B cell (primary cell): ENCODE measurements around the gene SAMD1. TPM values are rescaled to one million over a fixed set of nuclear protein-coding genes. Genes with fewer than 3 reads are reported as not detected.
A peak's percentile ranks its signal among the peaks of the same experiment; 100 is the strongest.
"Not testable (repeated sequence)": the region's sequence is repeated elsewhere in the genome, so short reads cannot be mapped to it uniquely, and the experiment has no call there.

Experiments
- ATAC-seq: fragments of 200-7000 bp; cut with Tn5 transposase; one replicate; pipeline ENCODE4 v1.10.0; 2021; ENCODE audit warnings: low read depth, mild to moderate bottlenecking, moderate number of reproducible peaks, moderate library complexity
- CTCF ChIA-PET: fragments of 350-600 bp; sonication (Branson Sonifier 250); formaldehyde crosslinking; loops from one replicate; lab custom pipeline; 2021; ENCODE audit warnings: antibody characterized with exemption, inconsistent platforms; lab: Charles Lee
- POLR2A ChIA-PET: fragments of 350-600 bp; sonication (Branson Sonifier 250); formaldehyde crosslinking; loops from one replicate; lab custom pipeline; 2021; ENCODE audit warnings: antibody characterized with exemption; lab: Charles Lee
- DNase-seq: peaks from one replicate; pipeline ENCODE4 v3.0.0; 2013
- H2AFZ ChIP-seq: 2 replicates; pipeline ENCODE4 v1.6.1; 2012; ENCODE audit warnings: mild to moderate bottlenecking, low read depth, low read length; ENCODE audit not compliant: insufficient read depth, poor library complexity, severe bottlenecking
- H3K27ac ChIP-seq, 2 donors: 1 replicate in 1 of 2; 2 replicates in 1 of 2; pipeline ENCODE4 v1.5.1; 2012 to 2013; ENCODE audit warnings: low read length in 2 of 2, mild to moderate bottlenecking in 2 of 2, moderate library complexity in 1 of 2
- H3K27me3 ChIP-seq, 4 experiments: fragments of 200-600 bp in 1 of 4; sonication (generic) in 1 of 4; replicated peaks in 1 of 4; 1 replicate in 2 of 4; 2 replicates in 2 of 4; pipeline versions ENCODE4 v1.6.1 to v1.7.0; 2013 to 2016; ENCODE audit warnings: low read length in 3 of 4, mild to moderate bottlenecking in 2 of 4, mixed read lengths in 1 of 4, moderate library complexity in 1 of 4; ENCODE audit not compliant: insufficient read depth in 4 of 4, control insufficient read depth in 3 of 4; ENCODE audit errors: control extremely low read depth in 1 of 4
- H3K36me3 ChIP-seq, 2 experiments: replicated peaks in 1 of 2; 1 replicate in 1 of 2; 2 replicates in 1 of 2; pipeline versions ENCODE4 v1.6.1 to v1.7.1; 2013; ENCODE audit warnings: low read length in 1 of 2; ENCODE audit not compliant: insufficient read depth in 2 of 2, control insufficient read depth in 1 of 2; ENCODE audit errors: control extremely low read depth in 1 of 2, extremely low read depth in 1 of 2
- H3K4me1 ChIP-seq, 2 donors: fragments of 200-600 bp in 1 of 2; sonication (generic) in 1 of 2; 1 replicate in 1 of 2; 2 replicates in 1 of 2; pipeline versions ENCODE4 v1.5.1 to v1.6.1; 2013 to 2017; ENCODE audit warnings: low read length in 2 of 2; ENCODE audit not compliant: control insufficient read depth in 2 of 2, insufficient read depth in 2 of 2
- H3K4me2 ChIP-seq: replicated peaks from 2 replicates; pipeline ENCODE3; 2012; ENCODE audit warnings: mild to moderate bottlenecking, low read depth, low read length; ENCODE audit not compliant: poor library complexity, severe bottlenecking
- H3K4me3 ChIP-seq, 5 experiments: fragments of 200-600 bp in 1 of 5; sonication (generic) in 1 of 5; 1 replicate in 3 of 5; 2 replicates in 2 of 5; pipeline versions ENCODE4 v1.5.1 to v1.7.0; 2011 to 2016; ENCODE audit warnings: low read length in 4 of 5, mild to moderate bottlenecking in 4 of 5, low read depth in 2 of 5, control low read depth in 1 of 5, moderate library complexity in 1 of 5; ENCODE audit not compliant: insufficient read depth in 1 of 5; ENCODE audit errors: control extremely low read depth in 1 of 5, extremely low read depth in 1 of 5
- H3K79me2 ChIP-seq: fragments of 200-600 bp; sonication (generic); one replicate; pipeline ENCODE4 v1.6.0; 2016; ENCODE audit warnings: low read length; ENCODE audit not compliant: control insufficient read depth, insufficient read depth
- H3K9ac ChIP-seq: fragments of 200-600 bp; sonication (generic); 2 replicates; pipeline ENCODE4 v1.6.1; 2017; ENCODE audit warnings: mild to moderate bottlenecking, low read length, moderate library complexity
- H3K9me3 ChIP-seq, 3 donors: one replicate each; pipeline versions ENCODE4 v1.6.1 to v1.7.1; 2013; ENCODE audit warnings: low read length in 2 of 3; ENCODE audit not compliant: control insufficient read depth in 2 of 3, insufficient read depth in 1 of 3; ENCODE audit errors: control extremely low read depth in 1 of 3
- H4K20me1 ChIP-seq: 2 replicates; pipeline ENCODE4 v1.6.0; 2012; ENCODE audit warnings: mild to moderate bottlenecking, low read length; ENCODE audit not compliant: insufficient read depth, control insufficient read depth, poor library complexity, severe bottlenecking
- H3K27ac Mint-ChIP-seq: one replicate; pipeline ENCODE4 v1.8.0; 2021; ENCODE audit warnings: mixed read lengths
- H3K27me3 Mint-ChIP-seq: one replicate; pipeline ENCODE4 v1.8.0; 2021; ENCODE audit warnings: mixed read lengths
- H3K4me1 Mint-ChIP-seq: one replicate; pipeline ENCODE4 v1.8.0; 2021; ENCODE audit warnings: mixed read lengths
- H3K4me3 Mint-ChIP-seq: one replicate; pipeline ENCODE4 v1.8.0; 2021; ENCODE audit warnings: mixed read lengths
- H3K9me3 Mint-ChIP-seq: one replicate; pipeline ENCODE4 v1.8.0; 2022; ENCODE audit warnings: mixed read lengths; ENCODE audit not compliant: insufficient read depth
- CTCF ChIP-seq: fragments of 200-600 bp; IDR thresholded peaks from one replicate; pipeline ENCODE4 v1.8.0; 2022; ENCODE audit warnings: antibody characterized with exemption, mild to moderate bottlenecking
- WGBS: methylation state at CpG from one replicate; pipeline ENCODE4 v1.1.5; 2013; ENCODE audit warnings: missing lambda C conversion rate; ENCODE audit not compliant: insufficient coverage; 5-methylcytosine and 5-hydroxymethylcytosine counted together
- intact Hi-C: fragments of 100-400 bp; cut with micrococcal nuclease; formaldehyde crosslinking; loops from one replicate; pipeline ENCODE4 v1.10.0; 2022
- polyA plus RNA-seq: library from polyadenylated mRNA; depleted of rRNA; stranded (reverse); fragments of >200 nt; gene quantifications from 2 replicates; pipeline ENCODE4 v1.2.3, GENCODE V29; 2012
- total RNA-seq, 2 donors: library from RNA; stranded (reverse); fragments of 120-200 nt in 1 of 2; gene quantifications; 1 replicate in 1 of 2; 2 replicates in 1 of 2; pipeline versions ENCODE4 v1.2.3 to v1.2.4, GENCODE V29; 2013 to 2022

Gene SAMD1
- total and polyA plus RNA-seq, 2 donors (not counting 1 experiment from before 2014, with no cell fraction given) = 17.4 to 39.2 TPM

DNA sequence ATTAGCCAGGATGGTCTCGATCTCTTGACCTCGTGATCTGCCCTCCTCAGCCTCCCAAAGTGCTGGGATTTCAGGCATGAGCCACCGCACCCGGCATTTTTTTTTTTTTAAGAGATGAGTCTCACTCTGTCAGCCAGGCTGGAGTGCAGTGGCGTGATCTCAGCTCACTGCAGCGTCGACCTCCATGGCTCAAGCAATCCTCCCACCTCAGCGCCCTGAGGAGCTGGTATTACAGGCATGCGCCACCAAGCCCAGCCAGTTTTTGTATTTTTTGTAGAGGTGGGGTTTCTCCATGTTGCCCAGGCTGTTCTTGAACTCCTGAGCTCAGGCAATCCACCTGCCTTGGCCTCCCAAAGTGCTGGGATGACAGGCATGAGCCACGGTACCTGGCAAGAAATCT lies 42.7 kb downstream of the SAMD1 start:
- H3K4me3 ChIP-seq, H3K9ac ChIP-seq, DNase-seq, H3K27me3 ChIP-seq, H3K9me3 ChIP-seq, H3K79me2 ChIP-seq, H3K27me3 Mint-ChIP-seq, H3K9me3 Mint-ChIP-seq, ATAC-seq, H2AFZ ChIP-seq, H3K4me1 Mint-ChIP-seq, H3K27ac Mint-ChIP-seq, H3K4me1 ChIP-seq, H3K4me2 ChIP-seq, H3K27ac ChIP-seq, H3K4me3 Mint-ChIP-seq: not testable (repeated sequence)
- peaks cover 20% of the 10 kb centered on the region for H4K20me1 ChIP-seq
- CTCF ChIA-PET = interaction anchor here (0.6 to 3.0 kb wide), 40 partner anchors 8 to 586 kb away, joined by 3 to 29 read pairs (median 4); partner anchors contain the start of genes IL27RA and MISP3
- POLR2A ChIA-PET = interaction anchor here (0.6 to 0.7 kb wide), 4 partner anchors 19 to 271 kb away, joined by 3 to 5 read pairs (median 4); no protein-coding TSS in a partner anchor
- intact Hi-C loops = loop anchor here (1.0 kb wide), 1 partner anchor 142 kb away; the partner anchor contains the start of genes BRME1 and CC2D1A
- peaks cover 9 to 59% of the 10 kb centered on the region in 2 experiments for H3K36me3 ChIP-seq
- 100% methylated on average over 5 of the region's 10 CpGs for WGBS

- TF ChIP-seq CTCF = peak; percentile 57
- not testable (repeated sequence) for H3K4me3 ChIP-seq, H3K27me3 ChIP-seq, H3K4me1 Mint-ChIP-seq, H3K9me3 ChIP-seq, H3K4me3 Mint-ChIP-seq, H3K4me1 ChIP-seq, H3K4me2 ChIP-seq, H3K9me3 Mint-ChIP-seq, H3K9ac ChIP-seq, H3K79me2 ChIP-seq, H2AFZ ChIP-seq, H3K27me3 Mint-ChIP-seq
- H4K20me1 ChIP-seq = peaks cover 14% of the 10 kb centered on the region
- 66% methylated on average over 4 of the region's 19 CpGs for WGBS
- DNase-seq (peak; percentile 74), ATAC-seq (peak; percentile 77)
- H3K27ac ChIP-seq = peak overlapping the region; percentile 57 to 65
- intact Hi-C loops = loop anchor here (1.0 kb wide), 3 partner anchors 109 to 163 kb away; no protein-coding TSS in a partner anchor
- CTCF ChIA-PET = interaction anchor here (0.7 to 2.9 kb wide), 23 partner anchors 10 to 161 kb away, joined by 3 to 17 read pairs (median 4); partner anchors contain the start of genes IL27RA and MISP3
- peak overlapping the region; percentile 82 for H3K27ac Mint-ChIP-seq
- H3K36me3 ChIP-seq = peaks cover 0 to 52% of the 10 kb centered on the region in 2 experiments
- POLR2A ChIA-PET = interaction anchor here (0.5 to 1.4 kb wide), 4 partner anchors 11 to 311 kb away, joined by 3 to 9 read pairs (median 4); partner anchors contain the start of genes IL27RA and RFX1
These were observed 47.6 kb downstream of the SAMD1 start for GRCh38 chr19:14042659-14043608.
